Progenitor cell of endocrine pancreas (in vitro differentiated cells): ENCODE data around the gene CDC73. TPM values are rescaled to one million over a fixed set of nuclear protein-coding genes. Genes with fewer than 3 reads are reported as not detected.

ENCODE experiments used
- DNase-seq: peaks from one replicate; pipeline ENCODE4 v3.0.0; 2021; ENCODE audit warnings: low spot score; ENCODE audit not compliant: unreplicated experiment
- H3K27ac Mint-ChIP-seq: 2 replicates; pipeline ENCODE4 v1.8.0; 2021; ENCODE audit warnings: mild to moderate bottlenecking, moderate library complexity, mixed read lengths
- H3K27me3 Mint-ChIP-seq: 2 replicates; pipeline ENCODE4 v1.8.0; 2021; ENCODE audit warnings: mixed read lengths
- H3K36me3 Mint-ChIP-seq: 2 replicates; pipeline ENCODE4 v1.8.0; 2022; ENCODE audit warnings: mixed read lengths; ENCODE audit not compliant: insufficient read depth
- H3K4me1 Mint-ChIP-seq: 2 replicates; pipeline ENCODE4 v1.8.0; 2021; ENCODE audit warnings: low read depth, mixed read lengths
- H3K4me3 Mint-ChIP-seq: 2 replicates; pipeline ENCODE4 v1.8.0; 2021; ENCODE audit warnings: low read depth, mild to moderate bottlenecking, moderate library complexity, mixed read lengths
- H3K9me3 Mint-ChIP-seq: 2 replicates; pipeline ENCODE4 v1.8.0; 2021; ENCODE audit warnings: low read depth, mixed read lengths
- CTCF ChIP-seq: fragments of 200-600 bp; sonication (generic); IDR thresholded peaks from one replicate; pipeline ENCODE4 v1.5.0; 2021; ENCODE audit warnings: antibody characterized with exemption, mild to moderate bottlenecking; ENCODE audit not compliant: unreplicated experiment
- microRNA-seq: library from miRNA; unstranded; fragments of <30 nt; microRNA quantifications from one replicate; pipeline ENCODE4 v1.1.0, GENCODE V29; 2020; ENCODE audit warnings: borderline number of aligned reads; ENCODE audit not compliant: unreplicated experiment
- total RNA-seq: library from RNA; stranded (reverse); gene quantifications from 2 replicates; pipeline ENCODE4 v1.2.1, GENCODE V29; 2021

The CDC73 gene
- total RNA-seq, 1 donor from 2014 or later: 62.7 TPM

GRCh38 chr1:193293726-193294125, 171.9 kb downstream of the CDC73 start:
- no peaks in the 10 kb centered on the region for H3K27me3 Mint-ChIP-seq
- peaks cover 9% of the 10 kb centered on the region for H3K9me3 Mint-ChIP-seq
- DNase-seq: no peak
- no peak overlapping the region for H3K4me3 Mint-ChIP-seq
- H3K27ac Mint-ChIP-seq: no peak overlapping the region
- peaks cover 4% of the 10 kb centered on the region for H3K36me3 Mint-ChIP-seq
- TF ChIP-seq CTCF: no peak
- H3K4me1 Mint-ChIP-seq: peaks cover 5% of the 10 kb centered on the region

- H3K27ac Mint-ChIP-seq: no peak overlapping the region
- H3K4me3 Mint-ChIP-seq: no peak overlapping the region
- peaks cover 4% of the 10 kb centered on the region for H3K36me3 Mint-ChIP-seq
- peaks cover 9% of the 10 kb centered on the region for H3K9me3 Mint-ChIP-seq
- no peak for DNase-seq
- H3K27me3 Mint-ChIP-seq: no peaks in the 10 kb centered on the region
- TF ChIP-seq CTCF: no peak
- H3K4me1 Mint-ChIP-seq: peaks cover 5% of the 10 kb centered on the region
Observed at GRCh38 chr1:193299038-193299437, 177.2 kb downstream of the CDC73 start.

- Mint-ChIP-seq H3K4me3 (no peak overlapping the region), H3K9me3 (peaks cover 3% of the 10 kb centered on the region), H3K27me3 (no peaks in the 10 kb centered on the region), H3K36me3 (no peaks in the 10 kb centered on the region), H3K27ac (no peak overlapping the region), H3K4me1 (no peaks in the 10 kb centered on the region)
- no peak for DNase-seq
- no peak for TF ChIP-seq CTCF
Observed at GRCh38 chr1:193301746-193302145, 179.9 kb downstream of the CDC73 start.

- DNase-seq: no peak
- peaks cover 10% of the 10 kb centered on the region for H3K4me1 Mint-ChIP-seq
- no peaks in the 10 kb centered on the region for H3K9me3 Mint-ChIP-seq
- no peaks in the 10 kb centered on the region for H3K27me3 Mint-ChIP-seq
- no peaks in the 10 kb centered on the region for H3K36me3 Mint-ChIP-seq
- H3K27ac Mint-ChIP-seq: no peak overlapping the region
- H3K4me3 Mint-ChIP-seq: no peak overlapping the region
- TF ChIP-seq CTCF: no peak
Observed at GRCh38 chr1:193303849-193304248, 182.0 kb downstream of the CDC73 start.

Small RNA genes lying within 50 kb of the gene (microRNA-seq; reads per million reads assigned to microRNA genes)
- gene MIR1278: 2.4 reads per million

Other genes starting within 250 kb of the CDC73 start
- 25.3 and 28.5 TPM in 2 replicates for gene UCHL5, start 62.7 kb upstream of the CDC73 start, total RNA-seq
- 87.8 and 92.4 TPM in 2 replicates for gene RO60, start 62.4 kb upstream of the CDC73 start, total RNA-seq
- gene GLRX2, start 16.6 kb upstream of the CDC73 start, total RNA-seq: 8.5 TPM in 2 replicates
- gene B3GALT2, start 64.6 kb downstream of the CDC73 start, total RNA-seq: 0.44 and 0.79 TPM in 2 replicates